ENCODE results near the gene PPP1R2C.

DNA sequence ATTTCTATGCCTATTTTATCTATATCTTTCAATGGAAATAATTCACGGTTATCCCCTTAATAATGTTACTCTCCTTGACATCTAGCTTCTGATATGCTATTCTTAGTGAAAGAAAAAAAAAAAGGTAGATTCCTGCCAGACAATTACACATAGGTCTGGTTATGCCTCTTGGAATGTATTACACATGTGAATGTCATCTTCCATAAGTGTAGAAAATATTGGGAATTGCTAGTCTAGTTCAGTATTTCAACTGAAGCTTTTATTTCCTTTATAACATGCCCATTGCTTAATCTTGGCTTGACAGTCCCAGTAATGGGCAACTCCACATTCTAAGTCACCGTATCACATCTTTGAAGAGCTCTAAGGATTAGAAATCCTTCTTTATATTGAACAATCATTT is 25.4 kb upstream of the PPP1R2C start:
- TF ChIP-seq EZH2 (IDR thresholded peaks at IDR 0.05; ENCODE audit: borderline replicate concordance, low read depth, low read length, poor library complexity, severe bottlenecking), result no peak
- TF ChIP-seq, protein P1, sequence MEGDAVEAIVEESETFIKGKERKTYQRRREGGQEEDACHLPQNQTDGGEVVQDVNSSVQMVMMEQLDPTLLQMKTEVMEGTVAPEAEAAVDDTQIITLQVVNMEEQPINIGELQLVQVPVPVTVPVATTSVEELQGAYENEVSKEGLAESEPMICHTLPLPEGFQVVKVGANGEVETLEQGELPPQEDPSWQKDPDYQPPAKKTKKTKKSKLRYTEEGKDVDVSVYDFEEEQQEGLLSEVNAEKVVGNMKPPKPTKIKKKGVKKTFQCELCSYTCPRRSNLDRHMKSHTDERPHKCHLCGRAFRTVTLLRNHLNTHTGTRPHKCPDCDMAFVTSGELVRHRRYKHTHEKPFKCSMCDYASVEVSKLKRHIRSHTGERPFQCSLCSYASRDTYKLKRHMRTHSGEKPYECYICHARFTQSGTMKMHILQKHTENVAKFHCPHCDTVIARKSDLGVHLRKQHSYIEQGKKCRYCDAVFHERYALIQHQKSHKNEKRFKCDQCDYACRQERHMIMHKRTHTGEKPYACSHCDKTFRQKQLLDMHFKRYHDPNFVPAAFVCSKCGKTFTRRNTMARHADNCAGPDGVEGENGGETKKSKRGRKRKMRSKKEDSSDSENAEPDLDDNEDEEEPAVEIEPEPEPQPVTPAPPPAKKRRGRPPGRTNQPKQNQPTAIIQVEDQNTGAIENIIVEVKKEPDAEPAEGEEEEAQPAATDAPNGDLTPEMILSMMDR (conservative IDR thresholded peaks at IDR 0.05; ENCODE audit: low read depth, low read length), result no peak

All from A673 (cell line).